Astrocyte (in vitro differentiated cells and primary cell): ENCODE data around the gene GRIN2D. TPM values are rescaled to one million over a fixed set of nuclear protein-coding genes. Genes with fewer than 3 reads are reported as not detected.
A peak's percentile ranks its signal among the peaks of the same experiment; 100 is the strongest.
"Not testable (repeated sequence)": the region's sequence is repeated elsewhere in the genome, so short reads cannot be mapped to it uniquely, and the experiment has no call there.

Experiments
- DNase-seq: peaks from one replicate; pipeline ENCODE4 v3.0.0-alpha.2; 2010; ENCODE audit warnings: low read depth
- FAIRE-seq: peaks from 2 replicates; lab custom pipeline; 2011; peaks lifted over from hg19 to GRCh38; lab: Jason Lieb, UNC
- H2AFZ ChIP-seq: 2 replicates; pipeline ENCODE4 v1.6.0; 2012; ENCODE audit warnings: low read depth, low read length, inconsistent platforms
- H3K27ac ChIP-seq: 2 replicates; pipeline ENCODE4 v1.5.1; 2011; ENCODE audit warnings: low read depth, low read length, inconsistent platforms
- H3K27me3 ChIP-seq: 2 replicates; pipeline ENCODE4 v1.6.0; 2011; ENCODE audit warnings: low read length, inconsistent platforms; ENCODE audit not compliant: insufficient read depth
- H3K36me3 ChIP-seq: 2 replicates; pipeline ENCODE4 v1.5.1; 2011; ENCODE audit warnings: low read length, inconsistent platforms; ENCODE audit not compliant: insufficient read depth
- H3K4me1 ChIP-seq: 2 replicates; pipeline ENCODE4 v1.5.1; 2011; ENCODE audit warnings: low read length, inconsistent platforms; ENCODE audit not compliant: insufficient read depth
- H3K4me2 ChIP-seq: 2 replicates; pipeline ENCODE4 v1.6.0; 2012; ENCODE audit warnings: low read length, inconsistent platforms
- H3K4me3 ChIP-seq: 2 replicates; pipeline ENCODE4 v1.5.1; 2011; ENCODE audit warnings: low read depth, mild to moderate bottlenecking, low read length, inconsistent platforms; ENCODE audit not compliant: insufficient read depth
- H3K79me2 ChIP-seq: 2 replicates; pipeline ENCODE4 v1.6.0; 2012; ENCODE audit warnings: mild to moderate bottlenecking, low read length, inconsistent platforms; ENCODE audit not compliant: insufficient read depth
- H3K9ac ChIP-seq: 2 replicates; pipeline ENCODE4 v1.6.0; 2012; ENCODE audit warnings: mild to moderate bottlenecking, low read length, inconsistent platforms
- H3K9me3 ChIP-seq: 2 replicates; pipeline ENCODE4 v1.5.1; 2012; ENCODE audit warnings: low read depth, mild to moderate bottlenecking, low read length, inconsistent platforms; ENCODE audit not compliant: insufficient read depth
- H4K20me1 ChIP-seq: 2 replicates; pipeline ENCODE4 v1.6.0; 2012; ENCODE audit warnings: low read length, inconsistent platforms; ENCODE audit not compliant: insufficient read depth
- H3K27ac Mint-ChIP-seq: one replicate; pipeline ENCODE4 v1.8.0; 2021; ENCODE audit warnings: mild to moderate bottlenecking, mixed read lengths; ENCODE audit not compliant: unreplicated experiment
- H3K27me3 Mint-ChIP-seq: one replicate; pipeline ENCODE4 v1.8.0; 2021; ENCODE audit warnings: low read depth, mixed read lengths; ENCODE audit not compliant: unreplicated experiment
- H3K36me3 Mint-ChIP-seq: one replicate; pipeline ENCODE4 v1.8.0; 2021; ENCODE audit warnings: low read depth, mixed read lengths; ENCODE audit not compliant: unreplicated experiment
- H3K4me1 Mint-ChIP-seq: one replicate; pipeline ENCODE4 v1.8.0; 2021; ENCODE audit warnings: low read depth, mixed read lengths; ENCODE audit not compliant: unreplicated experiment
- H3K4me3 Mint-ChIP-seq: one replicate; pipeline ENCODE4 v1.8.0; 2021; ENCODE audit warnings: mild to moderate bottlenecking, moderate library complexity, mixed read lengths; ENCODE audit not compliant: unreplicated experiment
- H3K9me3 Mint-ChIP-seq: one replicate; pipeline ENCODE4 v1.8.0; 2021; ENCODE audit warnings: mild to moderate bottlenecking, mixed read lengths; ENCODE audit not compliant: unreplicated experiment
- EZH2 ChIP-seq: IDR thresholded peaks from 2 replicates; pipeline ENCODE4 v1.6.1; 2012; ENCODE audit warnings: mild to moderate bottlenecking, low read length, inconsistent platforms; ENCODE audit not compliant: insufficient read depth
- total RNA-seq: library from RNA; stranded (reverse); gene quantifications from 2 replicates; pipeline ENCODE4 v1.2.1, GENCODE V29; 2021
- TF ChIP-seq, protein P1 (sequence below): IDR thresholded peaks from 2 replicates; pipeline ENCODE4 v1.5.1; 2011; ENCODE audit warnings: low read depth, mild to moderate bottlenecking, inconsistent platforms, low read length, moderate library complexity; ENCODE audit not compliant: insufficient read depth

The GRIN2D gene
- total RNA-seq, 1 donor from 2014 or later: 6.2 TPM

DNA sequence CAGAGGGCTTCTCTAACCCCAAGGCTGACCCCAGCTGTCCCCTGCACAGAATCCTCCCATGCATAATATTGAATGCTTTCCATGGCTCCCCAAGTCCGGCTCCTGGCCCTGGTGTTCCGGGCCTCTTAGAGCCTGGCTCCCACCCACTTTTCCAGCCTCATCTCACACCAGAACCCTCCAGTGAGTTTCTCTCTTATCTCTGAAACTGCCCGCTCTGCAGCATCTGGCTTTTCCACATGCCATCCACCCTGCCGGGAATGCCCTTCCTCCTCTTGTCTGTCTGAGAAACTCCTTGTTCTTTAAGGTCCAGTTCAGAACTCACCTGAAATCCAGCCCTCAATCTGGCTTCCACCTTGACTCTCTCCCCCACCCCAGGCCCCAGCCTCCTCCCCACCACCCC lies 22.5 kb upstream of the GRIN2D start:
- H3K27ac Mint-ChIP-seq: no peak overlapping the region
- no peak for FAIRE-seq
- no peak for DNase-seq
- Histone ChIP-seq H3K27ac (no peak overlapping the region), H3K4me3 (no peak overlapping the region), H3K27me3 (no peaks in the 10 kb centered on the region), H3K4me1 (no peaks in the 10 kb centered on the region), H2AFZ (no peak overlapping the region), H4K20me1 (no peaks in the 10 kb centered on the region), H3K36me3 (no peaks in the 10 kb centered on the region), H3K4me2 (no peak overlapping the region), H3K9ac (no peak overlapping the region), H3K9me3 (no peaks in the 10 kb centered on the region), H3K79me2 (no peaks in the 10 kb centered on the region)
- peak overlapping the region; percentile 34 for H3K4me3 Mint-ChIP-seq
- H3K4me1 Mint-ChIP-seq: no peaks in the 10 kb centered on the region
- H3K9me3 Mint-ChIP-seq: no peaks in the 10 kb centered on the region
- TF ChIP-seq EZH2: no peak
- TF ChIP-seq, protein P1, sequence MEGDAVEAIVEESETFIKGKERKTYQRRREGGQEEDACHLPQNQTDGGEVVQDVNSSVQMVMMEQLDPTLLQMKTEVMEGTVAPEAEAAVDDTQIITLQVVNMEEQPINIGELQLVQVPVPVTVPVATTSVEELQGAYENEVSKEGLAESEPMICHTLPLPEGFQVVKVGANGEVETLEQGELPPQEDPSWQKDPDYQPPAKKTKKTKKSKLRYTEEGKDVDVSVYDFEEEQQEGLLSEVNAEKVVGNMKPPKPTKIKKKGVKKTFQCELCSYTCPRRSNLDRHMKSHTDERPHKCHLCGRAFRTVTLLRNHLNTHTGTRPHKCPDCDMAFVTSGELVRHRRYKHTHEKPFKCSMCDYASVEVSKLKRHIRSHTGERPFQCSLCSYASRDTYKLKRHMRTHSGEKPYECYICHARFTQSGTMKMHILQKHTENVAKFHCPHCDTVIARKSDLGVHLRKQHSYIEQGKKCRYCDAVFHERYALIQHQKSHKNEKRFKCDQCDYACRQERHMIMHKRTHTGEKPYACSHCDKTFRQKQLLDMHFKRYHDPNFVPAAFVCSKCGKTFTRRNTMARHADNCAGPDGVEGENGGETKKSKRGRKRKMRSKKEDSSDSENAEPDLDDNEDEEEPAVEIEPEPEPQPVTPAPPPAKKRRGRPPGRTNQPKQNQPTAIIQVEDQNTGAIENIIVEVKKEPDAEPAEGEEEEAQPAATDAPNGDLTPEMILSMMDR: no peak
- no peaks in the 10 kb centered on the region for H3K36me3 Mint-ChIP-seq
- peaks cover 24% of the 10 kb centered on the region for H3K27me3 Mint-ChIP-seq

DNA sequence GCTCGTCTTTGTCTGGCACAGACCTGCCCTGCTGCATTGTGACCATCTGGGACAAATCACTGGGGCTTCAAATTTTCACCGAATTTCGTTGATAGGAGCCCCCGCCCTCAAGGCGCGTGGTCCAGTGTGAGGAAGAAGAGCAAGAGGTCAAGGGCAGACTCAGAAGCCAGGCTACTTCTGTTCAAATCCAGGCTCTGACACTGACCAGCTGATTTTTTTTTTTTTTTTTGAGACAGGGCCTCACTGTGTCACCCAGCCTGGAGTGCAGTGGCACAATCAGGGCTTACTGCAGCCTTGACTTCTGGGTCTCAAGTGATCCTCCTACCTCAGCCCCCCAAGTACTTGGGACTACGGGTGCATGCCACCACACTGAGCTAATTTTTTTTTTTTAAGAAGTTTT lies 22.1 kb upstream of the GRIN2D start:
- Histone ChIP-seq H3K4me1 (no peaks in the 10 kb centered on the region), H3K27me3 (no peaks in the 10 kb centered on the region)

DNA sequence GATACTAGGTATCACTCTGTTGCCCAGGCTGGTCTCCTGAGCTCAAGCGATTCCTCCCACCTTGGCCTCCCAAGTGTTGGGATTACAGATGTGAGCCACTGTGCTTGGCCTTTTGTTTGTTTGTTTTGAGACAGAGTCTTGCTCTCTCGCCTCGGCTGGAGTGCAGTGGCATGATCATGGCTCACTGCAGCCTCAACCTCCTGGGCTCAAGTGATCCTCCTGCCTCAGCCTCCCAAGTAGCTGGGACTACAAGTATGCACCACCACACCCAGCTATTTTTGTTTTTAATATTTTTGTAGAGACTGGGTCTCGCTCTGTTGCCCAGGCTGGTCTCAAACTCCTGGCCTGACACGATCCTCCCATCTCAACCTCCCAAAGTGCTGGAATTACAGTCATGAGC lies 21.7 kb upstream of the GRIN2D start:
- H3K27ac ChIP-seq, DNase-seq, H3K9me3 ChIP-seq, H3K79me2 ChIP-seq, H3K4me3 Mint-ChIP-seq, H3K9me3 Mint-ChIP-seq, H3K27me3 ChIP-seq, H3K4me3 ChIP-seq, H2AFZ ChIP-seq, H3K36me3 ChIP-seq, H3K9ac ChIP-seq, FAIRE-seq, H4K20me1 ChIP-seq, H3K36me3 Mint-ChIP-seq, H3K4me1 ChIP-seq, H3K27ac Mint-ChIP-seq, H3K4me2 ChIP-seq, H3K4me1 Mint-ChIP-seq: not testable (repeated sequence)
- peaks cover 25% of the 10 kb centered on the region for H3K27me3 Mint-ChIP-seq

More for the DNA sequence above, 22.1 kb upstream of the GRIN2D start:
- Histone ChIP-seq H3K79me2 (no peaks in the 10 kb centered on the region), H3K4me2 (no peak overlapping the region), H3K4me3 (no peak overlapping the region), H3K9ac (no peak overlapping the region), H3K36me3 (no peaks in the 10 kb centered on the region), H3K9me3 (no peaks in the 10 kb centered on the region), H2AFZ (no peak overlapping the region), H4K20me1 (no peaks in the 10 kb centered on the region), H3K27ac (no peak overlapping the region)
- TF ChIP-seq EZH2: no peak
- TF ChIP-seq, protein P1: no peak
- H3K4me1 Mint-ChIP-seq: no peaks in the 10 kb centered on the region
- H3K27ac Mint-ChIP-seq: no peak overlapping the region
- H3K9me3 Mint-ChIP-seq: no peaks in the 10 kb centered on the region
- no peak for FAIRE-seq
- DNase-seq: no peak
- H3K4me3 Mint-ChIP-seq: no peak overlapping the region
- peaks cover 3% of the 10 kb centered on the region for H3K36me3 Mint-ChIP-seq
- peaks cover 25% of the 10 kb centered on the region for H3K27me3 Mint-ChIP-seq
